ENCODE data around the gene TMIGD2.
"Not testable (repeated sequence)": the region's sequence is repeated elsewhere in the genome, so short reads cannot be mapped to it uniquely, and the experiment has no call there.

GRCh38 chr19:4328991-4329681, 26.9 kb upstream of the TMIGD2 start:
- not testable (repeated sequence) for TF ChIP-seq CTCF (IDR thresholded peaks at IDR 0.05; ENCODE audit: low read length); EZH2 (IDR thresholded peaks at IDR 0.05; ENCODE audit: borderline replicate concordance, low read length)

All from OCI-LY1 (cell line).